Mammary epithelial cell (primary cell): ENCODE results near the gene TTI1.

ENCODE experiments used
- EZH2 ChIP-seq: IDR thresholded peaks from 2 replicates; pipeline ENCODE4 v1.6.1; 2012; ENCODE audit warnings: low read length, inconsistent platforms, borderline replicate concordance
- TF ChIP-seq, protein P1 (sequence below), 2 donors: IDR thresholded peaks in 1 of 2; conservative IDR thresholded peaks in 1 of 2; 2 replicates each; pipeline ENCODE4 v1.5.1; 2011 to 2012; ENCODE audit warnings: inconsistent platforms in 2 of 2, low read length in 2 of 2, mild to moderate bottlenecking in 2 of 2, control low read depth in 1 of 2, low read depth in 1 of 2; ENCODE audit not compliant: insufficient read depth in 1 of 2; ENCODE audit errors: extremely low read depth in 1 of 2

GRCh38 chr20:38023181-38024001 lies 9.9 kb downstream of the TTI1 start:
- TF ChIP-seq, protein P1, sequence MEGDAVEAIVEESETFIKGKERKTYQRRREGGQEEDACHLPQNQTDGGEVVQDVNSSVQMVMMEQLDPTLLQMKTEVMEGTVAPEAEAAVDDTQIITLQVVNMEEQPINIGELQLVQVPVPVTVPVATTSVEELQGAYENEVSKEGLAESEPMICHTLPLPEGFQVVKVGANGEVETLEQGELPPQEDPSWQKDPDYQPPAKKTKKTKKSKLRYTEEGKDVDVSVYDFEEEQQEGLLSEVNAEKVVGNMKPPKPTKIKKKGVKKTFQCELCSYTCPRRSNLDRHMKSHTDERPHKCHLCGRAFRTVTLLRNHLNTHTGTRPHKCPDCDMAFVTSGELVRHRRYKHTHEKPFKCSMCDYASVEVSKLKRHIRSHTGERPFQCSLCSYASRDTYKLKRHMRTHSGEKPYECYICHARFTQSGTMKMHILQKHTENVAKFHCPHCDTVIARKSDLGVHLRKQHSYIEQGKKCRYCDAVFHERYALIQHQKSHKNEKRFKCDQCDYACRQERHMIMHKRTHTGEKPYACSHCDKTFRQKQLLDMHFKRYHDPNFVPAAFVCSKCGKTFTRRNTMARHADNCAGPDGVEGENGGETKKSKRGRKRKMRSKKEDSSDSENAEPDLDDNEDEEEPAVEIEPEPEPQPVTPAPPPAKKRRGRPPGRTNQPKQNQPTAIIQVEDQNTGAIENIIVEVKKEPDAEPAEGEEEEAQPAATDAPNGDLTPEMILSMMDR (conservative IDR thresholded peaks at IDR 0.05 in 1 of 2, IDR thresholded peaks at IDR 0.05 in 1 of 2; ENCODE audit: extremely low read depth in 1 of 2, insufficient read depth in 1 of 2, low read depth in 1 of 2, low read length in 2 of 2): no peak
- no peak for TF ChIP-seq EZH2
